Tibial nerve (tissue), 4 donors: Measurements from ENCODE around the gene LRFN3. TPM values are rescaled to one million over a fixed set of nuclear protein-coding genes. Genes with fewer than 3 reads are reported as not detected.

ENCODE experiments used
- DNase-seq, 2 donors: peaks; one replicate each; pipeline ENCODE4 v3.0.0-alpha.2; 2019; ENCODE audit warnings: low spot score in 2 of 2
- H3K27ac ChIP-seq, 4 donors: fragments of 200-600 bp; sonication (generic) in 3 of 4; one replicate each; pipeline ENCODE4 v1.5.1; 2017 to 2019; ENCODE audit warnings: mild to moderate bottlenecking in 1 of 4
- H3K27me3 ChIP-seq, 2 donors: fragments of 200-600 bp; sonication (generic) in 1 of 2; one replicate each; pipeline versions ENCODE4 v1.5.1 to v1.6.0; 2017 to 2019
- H3K36me3 ChIP-seq, 3 donors: fragments of 200-600 bp; sonication (generic); one replicate each; pipeline ENCODE4 v1.5.1; 2018 to 2019
- H3K4me1 ChIP-seq, 4 donors: fragments of 200-600 bp; sonication (generic) in 3 of 4; one replicate each; pipeline ENCODE4 v1.5.1; 2017 to 2019
- H3K4me3 ChIP-seq, 4 donors: fragments of 200-600 bp; sonication (generic) in 3 of 4; one replicate each; pipeline ENCODE4 v1.5.1; 2017 to 2019; ENCODE audit warnings: mild to moderate bottlenecking in 1 of 4, moderate library complexity in 1 of 4
- H3K9me3 ChIP-seq, 4 donors: fragments of 200-600 bp; sonication (generic) in 3 of 4; one replicate each; pipeline ENCODE4 v1.5.1; 2017 to 2019
- EP300 ChIP-seq, 2 donors: sonication (generic); formaldehyde crosslinking; IDR thresholded peaks; one replicate each; pipeline ENCODE4 v1.6.1; 2017; ENCODE audit warnings: antibody characterized with exemption in 2 of 2, mild to moderate bottlenecking in 1 of 2
- POLR2A ChIP-seq, 2 donors: fragments of 450-650 bp; IDR thresholded peaks; one replicate each; pipeline ENCODE4 v1.6.1; 2017; ENCODE audit warnings: antibody characterized with exemption in 2 of 2, mild to moderate bottlenecking in 2 of 2, moderate library complexity in 2 of 2
- WGBS, 2 donors: methylation state at CpG; one replicate each; pipeline ENCODE4 v1.1.5; 2018; 5-methylcytosine and 5-hydroxymethylcytosine counted together
- total RNA-seq, 4 donors: library from RNA; depleted of rRNA; stranded (reverse); fragments of >200 nt; gene quantifications; one replicate each; pipeline ENCODE4 v1.1.0, GENCODE V29; 2016
- TF ChIP-seq, protein P1 (sequence below), 5 experiments: fragments of 200-600 bp in 3 of 5; fragments of 450-650 bp in 2 of 5; sonication (generic) in 3 of 5; IDR thresholded peaks; one replicate each; pipeline ENCODE4 v1.5.1; 2016 to 2019; ENCODE audit warnings: antibody characterized with exemption in 5 of 5, mild to moderate bottlenecking in 3 of 5, moderate library complexity in 2 of 5

LRFN3 gene
- total RNA-seq, 4 donors from 2014 or later: 5.0 to 20.4 (median 8.6) TPM

DNA sequence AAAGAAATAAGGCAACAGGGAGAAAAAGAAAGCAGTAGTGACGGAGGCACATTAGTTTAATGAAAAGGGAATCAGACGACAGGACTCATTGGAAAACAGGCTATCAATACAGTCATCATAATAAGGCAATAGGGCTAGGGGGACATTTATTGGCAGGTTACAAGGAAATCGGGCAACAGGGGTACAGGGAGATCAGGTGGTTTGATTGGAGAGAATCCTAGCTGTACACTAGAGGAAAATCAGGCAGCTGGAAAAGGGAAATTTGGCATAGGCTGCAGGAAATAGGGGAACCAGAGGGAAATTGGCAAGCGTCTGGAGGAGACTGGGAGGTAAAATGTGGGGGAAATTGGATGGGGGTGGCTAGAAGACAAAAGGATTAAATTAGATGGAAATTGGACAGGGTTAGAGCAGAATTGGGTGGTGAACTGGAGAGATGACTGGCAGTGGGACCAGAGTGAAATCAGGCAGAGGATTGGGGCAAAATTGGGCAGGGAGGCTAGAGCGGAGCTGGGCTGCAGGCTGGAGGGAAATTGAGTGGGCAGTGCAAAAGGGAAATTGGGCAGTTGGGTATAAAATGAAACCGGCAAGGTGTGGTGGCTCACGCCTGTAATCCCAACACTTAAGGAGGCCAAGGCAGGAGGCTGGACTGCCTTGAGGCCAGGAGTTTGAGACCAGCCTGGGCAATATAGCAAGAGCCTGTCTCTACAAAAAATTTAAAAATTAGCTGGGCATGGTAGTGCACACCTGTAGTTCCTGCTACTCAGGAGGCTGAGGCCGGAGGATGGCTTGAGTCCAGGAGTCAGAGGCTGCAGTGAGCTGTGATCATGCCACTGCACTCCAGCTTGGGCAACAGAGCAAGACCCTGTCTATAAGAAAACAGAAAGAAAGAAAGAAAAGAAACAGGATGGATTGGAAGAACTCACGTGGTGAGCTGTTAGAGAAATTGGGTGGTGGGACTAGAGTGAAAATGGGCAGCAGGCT lies 7.4 kb downstream of the LRFN3 start:
- Histone ChIP-seq H3K4me1 (peaks cover 0 to 19% (median under 1%) of the 10 kb centered on the region in 4 donors), H3K27me3 (no peaks in the 10 kb centered on the region), H3K36me3 (peaks cover 0 to 74% (median 0%) of the 10 kb centered on the region in 3 donors), H3K9me3 (no peaks in the 10 kb centered on the region), H3K27ac (no peak overlapping the region), H3K4me3 (no peak overlapping the region)
- TF ChIP-seq EP300 (IDR thresholded peaks at IDR 0.05) (no peak), POLR2A (IDR thresholded peaks at IDR 0.05) (no peak)
- TF ChIP-seq, protein P1, sequence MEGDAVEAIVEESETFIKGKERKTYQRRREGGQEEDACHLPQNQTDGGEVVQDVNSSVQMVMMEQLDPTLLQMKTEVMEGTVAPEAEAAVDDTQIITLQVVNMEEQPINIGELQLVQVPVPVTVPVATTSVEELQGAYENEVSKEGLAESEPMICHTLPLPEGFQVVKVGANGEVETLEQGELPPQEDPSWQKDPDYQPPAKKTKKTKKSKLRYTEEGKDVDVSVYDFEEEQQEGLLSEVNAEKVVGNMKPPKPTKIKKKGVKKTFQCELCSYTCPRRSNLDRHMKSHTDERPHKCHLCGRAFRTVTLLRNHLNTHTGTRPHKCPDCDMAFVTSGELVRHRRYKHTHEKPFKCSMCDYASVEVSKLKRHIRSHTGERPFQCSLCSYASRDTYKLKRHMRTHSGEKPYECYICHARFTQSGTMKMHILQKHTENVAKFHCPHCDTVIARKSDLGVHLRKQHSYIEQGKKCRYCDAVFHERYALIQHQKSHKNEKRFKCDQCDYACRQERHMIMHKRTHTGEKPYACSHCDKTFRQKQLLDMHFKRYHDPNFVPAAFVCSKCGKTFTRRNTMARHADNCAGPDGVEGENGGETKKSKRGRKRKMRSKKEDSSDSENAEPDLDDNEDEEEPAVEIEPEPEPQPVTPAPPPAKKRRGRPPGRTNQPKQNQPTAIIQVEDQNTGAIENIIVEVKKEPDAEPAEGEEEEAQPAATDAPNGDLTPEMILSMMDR (IDR thresholded peaks at IDR 0.05): no peak
- 77% methylated on average over 9 of the region's 9 CpGs for WGBS, 2 donors
- DNase-seq: no peak

DNA sequence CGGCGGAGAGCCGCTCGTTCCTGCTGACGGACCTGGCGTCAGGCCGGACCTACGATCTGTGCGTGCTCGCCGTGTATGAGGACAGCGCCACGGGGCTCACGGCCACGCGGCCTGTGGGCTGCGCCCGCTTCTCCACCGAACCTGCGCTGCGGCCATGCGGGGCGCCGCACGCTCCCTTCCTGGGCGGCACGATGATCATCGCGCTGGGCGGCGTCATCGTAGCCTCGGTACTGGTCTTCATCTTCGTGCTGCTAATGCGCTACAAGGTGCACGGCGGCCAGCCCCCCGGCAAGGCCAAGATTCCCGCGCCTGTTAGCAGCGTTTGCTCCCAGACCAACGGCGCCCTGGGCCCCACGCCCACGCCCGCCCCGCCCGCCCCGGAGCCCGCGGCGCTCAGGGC lies 8.4 kb downstream of the LRFN3 start:
- Histone ChIP-seq H3K27ac (no peak overlapping the region), H3K27me3 (no peaks in the 10 kb centered on the region), H3K36me3 (peaks cover 0 to 65% (median 0%) of the 10 kb centered on the region in 3 donors), H3K9me3 (no peaks in the 10 kb centered on the region), H3K4me1 (peaks cover 0 to 12% (median 0%) of the 10 kb centered on the region in 4 donors), H3K4me3 (no peak overlapping the region)
- no peak for TF ChIP-seq EP300 (IDR thresholded peaks at IDR 0.05)
- TF ChIP-seq, protein P1 (IDR thresholded peaks at IDR 0.05): no peak
- TF ChIP-seq POLR2A (IDR thresholded peaks at IDR 0.05): no peak
- 74 to 79% methylated on average over 36 to 44 of the region's 52 CpGs for WGBS, 2 donors
- DNase-seq: no peak

DNA sequence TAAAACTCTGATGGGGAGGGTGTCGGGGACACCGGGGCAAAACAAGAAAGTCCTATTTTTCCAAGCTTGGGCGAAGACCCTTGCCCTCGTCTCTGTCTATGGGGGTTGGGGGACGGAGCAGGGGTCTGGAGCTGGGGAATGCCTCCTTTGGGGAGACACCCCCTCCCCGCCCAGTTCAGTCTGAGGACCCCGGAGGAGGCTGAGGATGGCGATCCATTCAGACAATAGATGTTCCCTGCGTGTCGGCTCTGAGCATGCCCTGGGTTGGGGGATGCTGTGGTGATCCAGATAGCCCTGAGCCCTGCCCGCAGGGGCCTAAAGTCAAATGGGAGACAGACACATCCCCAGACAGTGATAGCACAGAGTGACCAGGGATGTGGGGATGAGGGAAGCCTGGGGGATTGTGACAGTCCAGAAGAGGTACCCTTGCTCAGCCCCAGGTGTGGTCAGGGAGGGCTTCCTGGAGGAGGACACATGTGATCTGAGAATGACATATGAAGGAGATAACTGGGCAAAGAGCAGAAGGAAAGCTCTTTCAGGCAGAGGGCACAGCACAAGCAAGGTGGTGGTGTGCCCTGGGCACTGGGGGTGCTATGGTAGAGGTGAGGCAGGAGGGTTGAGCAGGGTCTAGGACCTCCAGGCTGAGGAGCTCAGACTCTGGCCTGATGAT lies 9.1 kb downstream of the LRFN3 start:
- DNase-seq: no peak
- Histone ChIP-seq H3K27ac (no peak overlapping the region), H3K27me3 (no peaks in the 10 kb centered on the region), H3K4me1 (peaks cover 0 to 12% (median 0%) of the 10 kb centered on the region in 4 donors), H3K4me3 (no peak overlapping the region), H3K36me3 (peaks cover 0 to 58% (median 0%) of the 10 kb centered on the region in 3 donors), H3K9me3 (no peaks in the 10 kb centered on the region)
- WGBS, 2 donors: 88 to 92% methylated on average over 11 of the region's 11 CpGs
- no peak for TF ChIP-seq POLR2A (IDR thresholded peaks at IDR 0.05)
- no peak for TF ChIP-seq EP300 (IDR thresholded peaks at IDR 0.05)
- TF ChIP-seq, protein P1 (IDR thresholded peaks at IDR 0.05): no peak

DNA sequence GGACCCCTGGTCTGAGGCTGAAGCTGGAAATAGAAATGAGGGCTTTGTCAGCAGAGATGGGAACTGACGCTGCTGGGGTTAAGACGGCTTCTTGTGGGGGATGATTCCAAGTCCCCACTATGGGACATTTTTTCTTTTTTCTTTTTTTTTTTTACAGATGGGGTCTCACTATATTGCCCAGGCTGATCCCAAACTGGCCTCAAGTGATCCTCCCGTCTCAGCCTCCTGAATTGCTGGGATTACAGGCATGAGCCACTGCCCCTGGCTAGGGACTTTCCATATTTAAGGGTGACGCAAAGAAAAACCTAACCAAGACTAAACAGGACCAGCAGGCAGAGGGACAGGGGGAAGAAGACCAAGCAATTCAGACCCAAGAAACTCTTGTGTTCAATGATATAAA lies 10.0 kb downstream of the LRFN3 start:
- Histone ChIP-seq H3K27ac (no peak overlapping the region), H3K4me3 (no peak overlapping the region), H3K4me1 (peaks cover 0 to 12% (median 0%) of the 10 kb centered on the region in 4 donors), H3K27me3 (no peaks in the 10 kb centered on the region), H3K9me3 (no peaks in the 10 kb centered on the region), H3K36me3 (peaks cover 0 to 48% (median 0%) of the 10 kb centered on the region in 3 donors)
- WGBS, 2 donors: 87 to 91% methylated on average over 4 of the region's 4 CpGs
- DNase-seq: no peak
- TF ChIP-seq POLR2A (IDR thresholded peaks at IDR 0.05) (no peak), EP300 (IDR thresholded peaks at IDR 0.05) (no peak)
- TF ChIP-seq, protein P1 (IDR thresholded peaks at IDR 0.05): no peak
